CD4-positive, alpha-beta T cell (primary cell): ENCODE measurements around the gene CSNK1E. TPM values are rescaled to one million over a fixed set of nuclear protein-coding genes. Genes with fewer than 3 reads are reported as not detected.
A peak's percentile ranks its signal among the peaks of the same experiment; 100 is the strongest.

ENCODE experiments used
- ATAC-seq: fragments of 200-7000 bp; cut with Tn5 transposase; one replicate; pipeline ENCODE4 v1.10.0; 2022; ENCODE audit warnings: mild to moderate bottlenecking; ENCODE audit not compliant: poor library complexity
- CTCF ChIA-PET: fragments of 350-600 bp; sonication (Branson Sonifier 250); formaldehyde crosslinking; loops from one replicate; lab custom pipeline; 2021; ENCODE audit warnings: antibody characterized with exemption, inconsistent platforms; lab: Charles Lee
- POLR2A ChIA-PET: fragments of 350-600 bp; sonication (Branson Sonifier 250); formaldehyde crosslinking; loops from one replicate; lab custom pipeline; 2021; ENCODE audit warnings: antibody characterized with exemption, inconsistent platforms; lab: Charles Lee
- DNase-seq, 14 experiments: peaks; one replicate each; pipeline ENCODE4 v3.0.0-alpha.2; 2013 to 2020; ENCODE audit warnings: mixed read lengths in 2 of 14
- H3K27ac ChIP-seq, 2 donors: one replicate each; pipeline versions ENCODE4 v1.5.1 to v1.7.0; 2013; ENCODE audit warnings: low read length in 2 of 2, low read depth in 1 of 2, mild to moderate bottlenecking in 1 of 2
- H3K27me3 ChIP-seq, 2 experiments: 1 replicate in 1 of 2; 2 replicates in 1 of 2; pipeline versions ENCODE4 v1.6.1 to v1.7.0; 2013; ENCODE audit warnings: low read length in 2 of 2, control low read depth in 1 of 2, mild to moderate bottlenecking in 1 of 2, moderate library complexity in 1 of 2; ENCODE audit not compliant: insufficient read depth in 2 of 2, control insufficient read depth in 1 of 2
- H3K36me3 ChIP-seq: one replicate; pipeline ENCODE4 v1.6.1; 2013; ENCODE audit warnings: low read length, control low read depth; ENCODE audit not compliant: insufficient read depth
- H3K4me1 ChIP-seq: one replicate; pipeline ENCODE4 v1.6.1; 2013; ENCODE audit warnings: low read length, control low read depth; ENCODE audit not compliant: insufficient read depth
- H3K4me3 ChIP-seq: one replicate; pipeline ENCODE4 v1.5.1; 2013; ENCODE audit warnings: mild to moderate bottlenecking, low read length, moderate library complexity
- H3K9me3 ChIP-seq, 2 experiments: 1 replicate in 1 of 2; 2 replicates in 1 of 2; pipeline versions ENCODE4 v1.6.1 to v1.7.0; 2013; ENCODE audit warnings: low read length in 2 of 2, mild to moderate bottlenecking in 2 of 2, control low read depth in 1 of 2, moderate library complexity in 1 of 2; ENCODE audit not compliant: control insufficient read depth in 1 of 2, insufficient read depth in 1 of 2
- H3K27ac Mint-ChIP-seq: one replicate; pipeline ENCODE4 v1.8.0; 2020; ENCODE audit warnings: mixed read lengths
- H3K27me3 Mint-ChIP-seq: one replicate; pipeline ENCODE4 v1.8.0; 2021; ENCODE audit warnings: mixed read lengths
- H3K36me3 Mint-ChIP-seq: one replicate; pipeline ENCODE4 v1.8.0; 2021; ENCODE audit warnings: low read depth, mixed read lengths
- H3K4me1 Mint-ChIP-seq: one replicate; pipeline ENCODE4 v1.8.0; 2021; ENCODE audit warnings: low read depth, mixed read lengths
- H3K4me3 Mint-ChIP-seq: one replicate; pipeline ENCODE4 v1.8.0; 2020; ENCODE audit warnings: mild to moderate bottlenecking, mixed read lengths
- H3K9me3 Mint-ChIP-seq: one replicate; pipeline ENCODE4 v1.8.0; 2020; ENCODE audit warnings: mixed read lengths
- CTCF ChIP-seq: fragments of 200-600 bp; IDR thresholded peaks from one replicate; pipeline ENCODE4 v1.8.0; 2022; ENCODE audit warnings: antibody characterized with exemption, mild to moderate bottlenecking
- intact Hi-C, 2 experiments: fragments of 100-400 bp; cut with DNase I in 1 of 2; cut with micrococcal nuclease in 1 of 2; formaldehyde crosslinking; loops; one replicate each; pipeline versions ENCODE4 v1.15.1 to v1.9.0; 2023 to 2025; cut with DNase I, micrococcal nuclease
- total RNA-seq, 174 experiments: library from RNA in 2 of 174; stranded (reverse) in 2 of 174; gene quantifications; one replicate each; pipeline ENCODE4 v1.2.3 and lab custom pipeline; 2021 to 2026

The CSNK1E gene
- total RNA-seq, 2 experiments from 2014 or later = 208 to 217 TPM

- Mint-ChIP-seq H3K36me3 (peaks cover 14% of the 10 kb centered on the region), H3K4me1 (peaks cover 79% of the 10 kb centered on the region), H3K4me3 (no peak overlapping the region), H3K27ac (peak overlapping the region; percentile 69), H3K9me3 (no peaks in the 10 kb centered on the region), H3K27me3 (no peaks in the 10 kb centered on the region)
- no peak for ATAC-seq
- no peak for DNase-seq
- Histone ChIP-seq H3K36me3 (peaks cover 3% of the 10 kb centered on the region), H3K27me3 (no peaks in the 10 kb centered on the region), H3K27ac (no peak overlapping the region), H3K4me3 (no peak overlapping the region), H3K9me3 (no peaks in the 10 kb centered on the region), H3K4me1 (peaks cover 63% of the 10 kb centered on the region)
- no peak for TF ChIP-seq CTCF
- ChIA-PET CTCF (no interaction called here), POLR2A (no interaction called here)
- intact Hi-C loops = no loop called here
These were observed 6.5 kb downstream of the CSNK1E start for GRCh38 chr22:38310518-38311322.

GRCh38 chr22:38309614-38310517 lies 7.4 kb downstream of the CSNK1E start:
- Histone ChIP-seq H3K36me3 (peaks cover 3% of the 10 kb centered on the region), H3K27me3 (no peaks in the 10 kb centered on the region), H3K27ac (no peak overlapping the region), H3K4me1 (peaks cover 57% of the 10 kb centered on the region), H3K4me3 (no peak overlapping the region), H3K9me3 (no peaks in the 10 kb centered on the region)
- Mint-ChIP-seq H3K36me3 (peaks cover 18% of the 10 kb centered on the region), H3K4me1 (peaks cover 76% of the 10 kb centered on the region), H3K9me3 (no peaks in the 10 kb centered on the region), H3K4me3 (no peak overlapping the region), H3K27me3 (no peaks in the 10 kb centered on the region), H3K27ac (no peak overlapping the region)
- intact Hi-C loops = no loop called here
- no peak for ATAC-seq
- DNase-seq = no peak
- TF ChIP-seq CTCF = no peak
- ChIA-PET POLR2A (no interaction called here), CTCF (no interaction called here)

- peak overlapping the region; percentile 34 for H3K27ac Mint-ChIP-seq
- ChIA-PET CTCF (no interaction called here), POLR2A (no interaction called here)
These were observed 8.3 kb downstream of the CSNK1E start for GRCh38 chr22:38308791-38309498.

More at GRCh38 chr22:38308791-38309498, 8.3 kb downstream of the CSNK1E start:
- peaks cover 67% of the 10 kb centered on the region for H3K4me1 Mint-ChIP-seq
- no peaks in the 10 kb centered on the region for H3K27me3 Mint-ChIP-seq
- Histone ChIP-seq H3K9me3 (no peaks in the 10 kb centered on the region), H3K27me3 (no peaks in the 10 kb centered on the region), H3K36me3 (peaks cover 8% of the 10 kb centered on the region), H3K4me1 (peaks cover 48% of the 10 kb centered on the region), H3K4me3 (no peak overlapping the region), H3K27ac (no peak overlapping the region)
- DNase-seq = no peak
- TF ChIP-seq CTCF = no peak
- intact Hi-C loops = no loop called here
- no peak for ATAC-seq
- H3K36me3 Mint-ChIP-seq = peaks cover 24% of the 10 kb centered on the region
- no peak overlapping the region for H3K4me3 Mint-ChIP-seq
- H3K9me3 Mint-ChIP-seq = no peaks in the 10 kb centered on the region
